ENCODE results near the gene WDR37. TPM values are rescaled to one million over a fixed set of nuclear protein-coding genes. Genes with fewer than 3 reads are reported as not detected.
"Not testable (repeated sequence)": the region's sequence is repeated elsewhere in the genome, so short reads cannot be mapped to it uniquely, and the experiment has no call there.

The WDR37 gene
- total and polyA plus RNA-seq, 2 experiments from 2014 or later, result 13.7 to 16.5 TPM

GRCh38 chr10:1059902-1060301 is 3.7 kb downstream of the WDR37 start:
- Histone ChIP-seq H4K20me1 (ENCODE audit: insufficient read depth) (peaks cover 13% of the 10 kb centered on the region), H3F3A (ENCODE audit: insufficient read depth) (peaks cover 9% of the 10 kb centered on the region; the same call in 1 of the 2 replicates), H3K9me3 (ENCODE audit: low read depth) (no peaks in the 10 kb centered on the region), H3K4me1 (ENCODE audit: insufficient read depth) (peaks cover 28% of the 10 kb centered on the region), H3K79me2 (ENCODE audit: insufficient read depth) (peaks cover 94% of the 10 kb centered on the region), H3K27ac (no peak overlapping the region), H3K27me3 (replicated peaks; ENCODE audit: insufficient read depth) (no peaks in the 10 kb centered on the region), H3K9me2 (ENCODE audit: insufficient read depth) (no peaks in the 10 kb centered on the region), H2AFZ (no peak overlapping the region), H3K9ac (no peak overlapping the region), H3K4me2 (ENCODE audit: unreplicated experiment) (no peak overlapping the region), H3K36me3 (ENCODE audit: low read depth) (no peaks in the 10 kb centered on the region; the same call in 1 of the 2 replicates), H3K4me3 (no peak overlapping the region)
- in situ Hi-C loops (cut with MboI), result no loop called here
- TF ChIP-seq EZH2phosphoT487 (IDR thresholded peaks at IDR 0.05; ENCODE audit: insufficient read depth, low read depth) (no peak), EZH2 (IDR thresholded peaks at IDR 0.05; ENCODE audit: insufficient read depth, poor library complexity, severe bottlenecking) (no peak)
- DNase-seq, result no peak
- WGBS, 2 experiments (ENCODE audit: low coverage in 1 of 2, low lambda C conversion rate in 2 of 2, missing lambda C conversion rate in 2 of 2), result 90 to 94% methylated on average over 8 of the region's 8 CpGs

- peak; percentile 39 for DNase-seq
- Histone ChIP-seq H3K9me2 (ENCODE audit: insufficient read depth) (no peaks in the 10 kb centered on the region), H3K9ac (no peak overlapping the region), H3K4me3 (no peak overlapping the region), H4K20me1 (ENCODE audit: insufficient read depth) (peaks cover 13% of the 10 kb centered on the region), H3K79me2 (ENCODE audit: insufficient read depth) (peaks cover 100% of the 10 kb centered on the region), H3K4me2 (ENCODE audit: unreplicated experiment) (peak overlapping the region; percentile 24), H3K36me3 (ENCODE audit: low read depth) (no peaks in the 10 kb centered on the region; the same call in 1 of the 2 replicates), H3K4me1 (ENCODE audit: insufficient read depth) (peaks cover 21% of the 10 kb centered on the region), H3K9me3 (ENCODE audit: low read depth) (no peaks in the 10 kb centered on the region), H3K27me3 (replicated peaks; ENCODE audit: insufficient read depth) (no peaks in the 10 kb centered on the region), H3K27ac (no peak overlapping the region), H3F3A (ENCODE audit: insufficient read depth) (0 out of 2 replicates have a peak, but pooled peaks cover 9% of the 10 kb centered on the region), H2AFZ (no peak overlapping the region)
- TF ChIP-seq EZH2phosphoT487 (IDR thresholded peaks at IDR 0.05; ENCODE audit: insufficient read depth, low read depth), result no peak
- TF ChIP-seq EZH2 (IDR thresholded peaks at IDR 0.05; ENCODE audit: insufficient read depth, poor library complexity, severe bottlenecking), result no peak
- WGBS, 2 experiments (ENCODE audit: low coverage in 1 of 2, low lambda C conversion rate in 2 of 2, missing lambda C conversion rate in 2 of 2), result 95 to 97% methylated on average over 7 of the region's 7 CpGs
- in situ Hi-C loops (cut with MboI), result no loop called here
Observed at GRCh38 chr10:1061930-1062774, 6.0 kb downstream of the WDR37 start.

GRCh38 chr10:1063232-1063865 is 7.2 kb downstream of the WDR37 start:
- H3K79me2 ChIP-seq (ENCODE audit: insufficient read depth), result peaks cover 100% of the 10 kb centered on the region
- H3K9ac ChIP-seq, result no peak overlapping the region
- DNase-seq, result no peak
- peaks cover 12% of the 10 kb centered on the region for H3K4me1 ChIP-seq (ENCODE audit: insufficient read depth)
- H3K27me3 ChIP-seq (replicated peaks; ENCODE audit: insufficient read depth), result no peaks in the 10 kb centered on the region
- TF ChIP-seq EZH2phosphoT487 (IDR thresholded peaks at IDR 0.05; ENCODE audit: insufficient read depth, low read depth) (no peak), EZH2 (IDR thresholded peaks at IDR 0.05; ENCODE audit: insufficient read depth, poor library complexity, severe bottlenecking) (no peak)
- no peak overlapping the region for H3K4me2 ChIP-seq (ENCODE audit: unreplicated experiment)
- H3K9me2 ChIP-seq (ENCODE audit: insufficient read depth), result no peaks in the 10 kb centered on the region
- H3F3A ChIP-seq (ENCODE audit: insufficient read depth), result 0 out of 2 replicates have a peak, but pooled peaks cover 9% of the 10 kb centered on the region
- WGBS, 2 experiments (ENCODE audit: low coverage in 1 of 2, low lambda C conversion rate in 2 of 2, missing lambda C conversion rate in 2 of 2), result 81 to 90% methylated on average over 7 of the region's 7 CpGs
- no peak overlapping the region for H2AFZ ChIP-seq
- H3K27ac ChIP-seq, result no peak overlapping the region
- no peaks in the 10 kb centered on the region for H3K9me3 ChIP-seq (ENCODE audit: low read depth)
- H3K4me3 ChIP-seq, result no peak overlapping the region
- H3K36me3 ChIP-seq (ENCODE audit: low read depth), result no peaks in the 10 kb centered on the region; the same call in 1 of the 2 replicates
- H4K20me1 ChIP-seq (ENCODE audit: insufficient read depth), result peaks cover 13% of the 10 kb centered on the region
- in situ Hi-C loops (cut with MboI), result no loop called here

GRCh38 chr10:1064964-1065247 is 8.7 kb downstream of the WDR37 start:
- TF ChIP-seq EZH2phosphoT487 (IDR thresholded peaks at IDR 0.05; ENCODE audit: insufficient read depth, low read depth) (no peak), EZH2 (IDR thresholded peaks at IDR 0.05; ENCODE audit: insufficient read depth, poor library complexity, severe bottlenecking) (no peak)
- Histone ChIP-seq H3F3A (ENCODE audit: insufficient read depth) (0 out of 2 replicates have a peak, but pooled peaks cover 9% of the 10 kb centered on the region), H3K27me3 (replicated peaks; ENCODE audit: insufficient read depth) (no peaks in the 10 kb centered on the region), H3K9ac (no peak overlapping the region), H3K4me2 (ENCODE audit: unreplicated experiment) (no peak overlapping the region), H4K20me1 (ENCODE audit: insufficient read depth) (peaks cover 7% of the 10 kb centered on the region; the same call in 1 of the 2 replicates), H2AFZ (no peak overlapping the region), H3K27ac (no peak overlapping the region), H3K9me2 (ENCODE audit: insufficient read depth) (no peaks in the 10 kb centered on the region), H3K79me2 (ENCODE audit: insufficient read depth) (peaks cover 100% of the 10 kb centered on the region), H3K36me3 (ENCODE audit: low read depth) (no peaks in the 10 kb centered on the region; the same call in 1 of the 2 replicates), H3K4me3 (no peak overlapping the region), H3K4me1 (ENCODE audit: insufficient read depth) (peaks cover 12% of the 10 kb centered on the region), H3K9me3 (ENCODE audit: low read depth) (no peaks in the 10 kb centered on the region)
- DNase-seq, result no peak
- WGBS, 2 experiments (ENCODE audit: low coverage in 1 of 2, low lambda C conversion rate in 2 of 2, missing lambda C conversion rate in 2 of 2), result 90 to 92% methylated on average over 4 of the region's 4 CpGs
- in situ Hi-C loops (cut with MboI), result no loop called here

- H3K4me2 ChIP-seq (ENCODE audit: unreplicated experiment); H4K20me1 ChIP-seq (ENCODE audit: insufficient read depth); DNase-seq; H3K9ac ChIP-seq; H3K9me2 ChIP-seq (ENCODE audit: insufficient read depth); H3K36me3 ChIP-seq (ENCODE audit: low read depth); H3K4me3 ChIP-seq; H3K9me3 ChIP-seq (ENCODE audit: low read depth); H2AFZ ChIP-seq; in situ Hi-C loops (cut with MboI); H3K27ac ChIP-seq; H3K27me3 ChIP-seq (replicated peaks; ENCODE audit: insufficient read depth): not testable (repeated sequence)
- 80 to 83% methylated on average over 8 of the region's 8 CpGs for WGBS, 2 experiments (ENCODE audit: low coverage in 1 of 2, low lambda C conversion rate in 2 of 2, missing lambda C conversion rate in 2 of 2)
- Histone ChIP-seq H3F3A (ENCODE audit: insufficient read depth) (0 out of 2 replicates have a peak, but pooled peaks cover 12% of the 10 kb centered on the region), H3K4me1 (ENCODE audit: insufficient read depth) (peaks cover 15% of the 10 kb centered on the region), H3K79me2 (ENCODE audit: insufficient read depth) (peaks cover 100% of the 10 kb centered on the region)
Observed at GRCh38 chr10:1066734-1067133, 10.5 kb downstream of the WDR37 start.

Measured in GM23248 (cell line).